CD14-positive monocyte (primary cell): ENCODE measurements around the gene AMOTL2. TPM values are rescaled to one million over a fixed set of nuclear protein-coding genes. Genes with fewer than 3 reads are reported as not detected.

ENCODE experiments used
- DNase-seq, 3 donors: peaks; one replicate each; pipeline ENCODE4 v3.0.0-alpha.2; 2011 to 2022
- H2AFZ ChIP-seq: 2 replicates; pipeline ENCODE4 v1.6.0; 2012; ENCODE audit warnings: mild to moderate bottlenecking, low read depth, low read length, inconsistent platforms; ENCODE audit not compliant: insufficient read depth, poor library complexity, severe bottlenecking
- H3K27ac ChIP-seq, 2 donors: 1 replicate in 1 of 2; 2 replicates in 1 of 2; pipeline ENCODE4 v1.5.1; 2012 to 2013; ENCODE audit warnings: low read length in 2 of 2, control low read depth in 1 of 2, inconsistent platforms in 1 of 2, low read depth in 1 of 2, mild to moderate bottlenecking in 1 of 2
- H3K27me3 ChIP-seq, 2 donors: one replicate each; pipeline versions ENCODE4 v1.6.0 to v1.6.1; 2011 to 2013; ENCODE audit warnings: low read length in 2 of 2; ENCODE audit not compliant: control insufficient read depth in 2 of 2, insufficient read depth in 2 of 2
- H3K36me3 ChIP-seq, 2 donors: replicated peaks in 1 of 2; 1 replicate in 1 of 2; 2 replicates in 1 of 2; pipeline versions ENCODE4 v1.5.1 to v1.6.1; 2012 to 2013; ENCODE audit warnings: low read length in 2 of 2, control low read depth in 1 of 2, inconsistent platforms in 1 of 2, mild to moderate bottlenecking in 1 of 2; ENCODE audit not compliant: insufficient read depth in 2 of 2, control insufficient read depth in 1 of 2
- H3K4me1 ChIP-seq, 2 donors: 1 replicate in 1 of 2; 2 replicates in 1 of 2; pipeline versions ENCODE4 v1.5.1 to v1.6.1; 2012 to 2013; ENCODE audit warnings: low read length in 2 of 2, control low read depth in 1 of 2, inconsistent platforms in 1 of 2, mild to moderate bottlenecking in 1 of 2, moderate library complexity in 1 of 2; ENCODE audit not compliant: insufficient read depth in 2 of 2, control insufficient read depth in 1 of 2
- H3K4me2 ChIP-seq: replicated peaks from 2 replicates; pipeline ENCODE3; 2012; ENCODE audit warnings: low read length, moderate library complexity, mild to moderate bottlenecking; ENCODE audit not compliant: poor library complexity, severe bottlenecking; ENCODE audit errors: extremely low read depth
- H3K4me3 ChIP-seq, 3 experiments: fragments of 200-600 bp in 1 of 3; sonication (generic) in 1 of 3; replicated peaks in 1 of 3; 1 replicate in 2 of 3; 2 replicates in 1 of 3; pipeline ENCODE4 v1.5.1; 2011 to 2013; ENCODE audit warnings: low read length in 3 of 3, mild to moderate bottlenecking in 3 of 3, control low read depth in 2 of 3, low read depth in 2 of 3, inconsistent platforms in 1 of 3, moderate library complexity in 1 of 3
- H3K79me2 ChIP-seq: 2 replicates; pipeline ENCODE4 v1.6.0; 2012; ENCODE audit warnings: mild to moderate bottlenecking, control low read depth, inconsistent platforms, low read length, moderate library complexity; ENCODE audit not compliant: insufficient read depth
- H3K9ac ChIP-seq: 2 replicates; pipeline ENCODE4 v1.6.0; 2017; ENCODE audit warnings: low read length, mild to moderate bottlenecking; ENCODE audit not compliant: insufficient read depth, poor library complexity, severe bottlenecking
- H3K9me3 ChIP-seq, 2 donors: replicated peaks in 1 of 2; 1 replicate in 1 of 2; 2 replicates in 1 of 2; pipeline versions ENCODE4 v1.5.1 to v1.6.1; 2012 to 2013; ENCODE audit warnings: low read length in 2 of 2, control low read depth in 1 of 2; ENCODE audit not compliant: control insufficient read depth in 1 of 2, insufficient read depth in 1 of 2
- H4K20me1 ChIP-seq: 2 replicates; pipeline ENCODE4 v1.6.0; 2012; ENCODE audit warnings: mild to moderate bottlenecking, low read length, control low read depth, moderate library complexity; ENCODE audit not compliant: insufficient read depth
- H3K27ac Mint-ChIP-seq, 7 donors: one replicate each; pipeline ENCODE4 v1.8.0; 2020; ENCODE audit warnings: mild to moderate bottlenecking in 7 of 7, mixed read lengths in 7 of 7, moderate library complexity in 6 of 7, inconsistent platforms in 2 of 7
- H3K27me3 Mint-ChIP-seq, 3 donors: one replicate each; pipeline ENCODE4 v1.8.0; 2021 to 2022; ENCODE audit warnings: low read depth in 3 of 3, mild to moderate bottlenecking in 3 of 3, mixed read lengths in 3 of 3, moderate library complexity in 3 of 3, inconsistent platforms in 1 of 3
- H3K36me3 Mint-ChIP-seq, 2 donors: one replicate each; pipeline ENCODE4 v1.8.0; 2020; ENCODE audit warnings: mixed read lengths in 2 of 2, inconsistent platforms in 1 of 2, mild to moderate bottlenecking in 1 of 2
- H3K4me1 Mint-ChIP-seq: one replicate; pipeline ENCODE4 v1.8.0; 2020; ENCODE audit warnings: mild to moderate bottlenecking, mixed read lengths
- H3K4me3 Mint-ChIP-seq, 2 donors: one replicate each; pipeline ENCODE4 v1.8.0; 2020; ENCODE audit warnings: mild to moderate bottlenecking in 2 of 2, mixed read lengths in 2 of 2, moderate library complexity in 1 of 2
- H3K9me3 Mint-ChIP-seq, 7 donors: one replicate each; pipeline ENCODE4 v1.8.0; 2020 to 2022; ENCODE audit warnings: mixed read lengths in 7 of 7, mild to moderate bottlenecking in 6 of 7, moderate library complexity in 6 of 7, inconsistent platforms in 2 of 7
- WGBS: methylation state at CpG from one replicate; pipeline ENCODE4 v1.1.5; 2013; ENCODE audit warnings: missing lambda C conversion rate; ENCODE audit not compliant: insufficient coverage; 5-methylcytosine and 5-hydroxymethylcytosine counted together
- intact Hi-C, 2 donors: fragments of 100-400 bp; cut with micrococcal nuclease; formaldehyde crosslinking; loops; one replicate each; pipeline versions ENCODE4 v1.15.0 to v1.15.1; 2023
- polyA plus RNA-seq, 3 donors: library from polyadenylated mRNA; depleted of rRNA in 1 of 3; unstranded in 2 of 3; stranded (reverse) in 1 of 3; fragments of 300-500 nt in 2 of 3; fragments of >200 nt in 1 of 3; fragmentation: Illumina TruSeq in 2 of 3; gene quantifications; 1 replicate in 2 of 3; 2 replicates in 1 of 3; pipeline ENCODE4 v1.2.3, GENCODE V29; 2012 to 2021
- TF ChIP-seq, protein P1 (sequence below): fragments of 200-600 bp; IDR thresholded peaks from one replicate; pipeline ENCODE4 v1.8.0; 2022; ENCODE audit warnings: antibody characterized with exemption, mild to moderate bottlenecking

AMOTL2 gene
- polyA plus RNA-seq, 3 donors, result 0.01 TPM; not detected in 2

DNA sequence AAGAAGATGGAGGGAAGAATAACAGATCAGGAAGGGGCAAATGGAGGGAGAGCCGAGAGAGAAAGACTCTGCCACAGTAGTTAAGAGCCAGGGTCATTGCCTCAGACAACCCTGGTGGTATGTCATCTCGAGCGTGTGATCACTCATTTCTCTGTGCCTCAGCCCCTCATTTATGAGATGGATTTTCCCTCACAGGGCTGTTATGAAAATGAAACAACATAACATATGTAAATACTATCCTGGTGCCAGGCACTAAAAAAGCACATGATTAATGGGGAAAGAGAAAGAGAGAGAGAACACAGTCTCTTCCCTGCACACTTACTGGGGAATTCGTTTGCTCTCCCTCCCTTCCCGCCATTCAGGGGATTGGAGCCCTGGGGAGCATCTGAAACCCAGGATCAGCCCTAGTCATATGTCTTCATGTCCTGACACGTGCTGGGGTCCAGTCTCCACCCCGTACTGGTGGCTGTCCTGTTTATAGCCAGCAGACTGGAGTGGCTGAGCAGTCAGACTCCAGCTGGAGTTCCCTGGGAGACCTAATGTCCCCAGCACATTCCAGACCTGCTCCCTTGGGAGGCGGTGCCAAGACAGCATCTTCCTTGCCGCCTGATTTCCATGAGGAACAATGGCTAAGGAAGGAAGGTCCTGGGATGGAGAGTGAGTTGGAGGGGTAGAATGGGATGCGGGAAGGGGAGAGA, 14.7 kb upstream of the AMOTL2 start:
- no peak overlapping the region for H2AFZ ChIP-seq
- H3K27ac ChIP-seq, result no peak overlapping the region
- no peak overlapping the region for H3K4me3 ChIP-seq
- no peak for DNase-seq
- Mint-ChIP-seq H3K27ac (no peak overlapping the region), H3K9me3 (peaks cover 0 to 9% (median 3%) of the 10 kb centered on the region in 7 donors), H3K27me3 (peaks cover 2 to 19% (median 4%) of the 10 kb centered on the region in 3 donors), H3K4me1 (no peaks in the 10 kb centered on the region), H3K36me3 (no peaks in the 10 kb centered on the region), H3K4me3 (no peak overlapping the region)
- no peaks in the 10 kb centered on the region for H3K79me2 ChIP-seq
- intact Hi-C loops, result no loop called here
- peaks cover 0 to 2% of the 10 kb centered on the region in 2 donors for H3K9me3 ChIP-seq
- H3K27me3 ChIP-seq, result no peaks in the 10 kb centered on the region
- H3K9ac ChIP-seq, result no peak overlapping the region
- WGBS, result 92% methylated on average over 5 of the region's 10 CpGs
- no peaks in the 10 kb centered on the region for H3K36me3 ChIP-seq
- H3K4me1 ChIP-seq, result no peaks in the 10 kb centered on the region
- TF ChIP-seq, protein P1, sequence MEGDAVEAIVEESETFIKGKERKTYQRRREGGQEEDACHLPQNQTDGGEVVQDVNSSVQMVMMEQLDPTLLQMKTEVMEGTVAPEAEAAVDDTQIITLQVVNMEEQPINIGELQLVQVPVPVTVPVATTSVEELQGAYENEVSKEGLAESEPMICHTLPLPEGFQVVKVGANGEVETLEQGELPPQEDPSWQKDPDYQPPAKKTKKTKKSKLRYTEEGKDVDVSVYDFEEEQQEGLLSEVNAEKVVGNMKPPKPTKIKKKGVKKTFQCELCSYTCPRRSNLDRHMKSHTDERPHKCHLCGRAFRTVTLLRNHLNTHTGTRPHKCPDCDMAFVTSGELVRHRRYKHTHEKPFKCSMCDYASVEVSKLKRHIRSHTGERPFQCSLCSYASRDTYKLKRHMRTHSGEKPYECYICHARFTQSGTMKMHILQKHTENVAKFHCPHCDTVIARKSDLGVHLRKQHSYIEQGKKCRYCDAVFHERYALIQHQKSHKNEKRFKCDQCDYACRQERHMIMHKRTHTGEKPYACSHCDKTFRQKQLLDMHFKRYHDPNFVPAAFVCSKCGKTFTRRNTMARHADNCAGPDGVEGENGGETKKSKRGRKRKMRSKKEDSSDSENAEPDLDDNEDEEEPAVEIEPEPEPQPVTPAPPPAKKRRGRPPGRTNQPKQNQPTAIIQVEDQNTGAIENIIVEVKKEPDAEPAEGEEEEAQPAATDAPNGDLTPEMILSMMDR, result no peak
- no peak overlapping the region for H3K4me2 ChIP-seq
- no peaks in the 10 kb centered on the region for H4K20me1 ChIP-seq

DNA sequence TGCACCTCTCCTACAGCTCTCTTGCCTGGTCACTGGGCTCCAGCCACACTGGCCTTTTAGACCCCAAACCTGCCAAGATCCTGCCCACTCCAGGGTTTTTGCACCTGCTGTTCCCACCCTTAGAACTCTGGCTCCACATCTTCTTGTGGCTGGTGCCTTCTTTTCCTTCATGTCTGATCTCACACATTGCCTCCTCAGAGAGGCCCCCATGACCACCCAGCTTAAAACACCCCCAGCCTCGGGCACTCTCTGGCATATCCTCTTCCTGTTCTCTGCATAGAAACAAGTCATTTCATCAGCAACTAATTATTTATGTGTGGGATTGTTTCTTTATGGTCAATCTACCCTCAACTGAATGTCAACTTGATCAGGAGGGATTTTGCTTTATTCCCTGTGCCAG, 14.0 kb upstream of the AMOTL2 start:
- no peak for DNase-seq
- Histone ChIP-seq H3K79me2 (no peaks in the 10 kb centered on the region), H4K20me1 (no peaks in the 10 kb centered on the region), H3K4me1 (no peaks in the 10 kb centered on the region), H3K9me3 (peaks cover 0 to 2% of the 10 kb centered on the region in 2 donors), H3K4me2 (no peak overlapping the region), H2AFZ (no peak overlapping the region), H3K27me3 (no peaks in the 10 kb centered on the region), H3K4me3 (no peak overlapping the region), H3K36me3 (no peaks in the 10 kb centered on the region), H3K27ac (no peak overlapping the region), H3K9ac (no peak overlapping the region)
- intact Hi-C loops, result no loop called here
- Mint-ChIP-seq H3K27me3 (peaks cover 2 to 20% (median 2%) of the 10 kb centered on the region in 3 donors), H3K9me3 (peaks cover 0 to 9% (median 3%) of the 10 kb centered on the region in 7 donors), H3K36me3 (no peaks in the 10 kb centered on the region), H3K4me1 (no peaks in the 10 kb centered on the region), H3K4me3 (no peak overlapping the region), H3K27ac (no peak overlapping the region)
- TF ChIP-seq, protein P1, result no peak
- no CpG with 5 or more reads among the region's 1 CpG for WGBS
